Ectodermal cell (in vitro differentiated cells): ENCODE data around the gene EIF2B1.
"Not testable (repeated sequence)": the region's sequence is repeated elsewhere in the genome, so short reads cannot be mapped to it uniquely, and the experiment has no call there.

ENCODE experiments used
- H3K27ac ChIP-seq: 2 replicates; pipeline ENCODE4 v1.7.0; 2013; ENCODE audit warnings: mild to moderate bottlenecking, low read depth, low read length; ENCODE audit not compliant: insufficient read depth, poor library complexity, severe bottlenecking
- H3K27me3 ChIP-seq: 2 replicates; pipeline ENCODE4 v1.7.0; 2013; ENCODE audit warnings: mild to moderate bottlenecking, low read length; ENCODE audit not compliant: insufficient read depth, control insufficient read depth, poor library complexity, severe bottlenecking
- H3K36me3 ChIP-seq: one replicate; pipeline ENCODE4 v1.7.0; 2013; ENCODE audit warnings: low read length; ENCODE audit not compliant: control insufficient read depth, insufficient read depth
- H3K4me1 ChIP-seq: one replicate; pipeline ENCODE4 v1.7.0; 2013; ENCODE audit warnings: low read length; ENCODE audit not compliant: control insufficient read depth, insufficient read depth
- H3K4me3 ChIP-seq: 2 replicates; pipeline ENCODE4 v1.7.0; 2013; ENCODE audit warnings: low read depth, low read length, control low read depth; ENCODE audit not compliant: insufficient read depth
- H3K9me3 ChIP-seq: 2 replicates; pipeline ENCODE4 v1.7.0; 2013; ENCODE audit warnings: mild to moderate bottlenecking, low read length, moderate library complexity; ENCODE audit not compliant: control insufficient read depth
- WGBS, 2 experiments: methylation state at CpG; one replicate each; pipeline ENCODE4 v1.1.7; 2013; ENCODE audit warnings: missing lambda C conversion rate in 2 of 2; 5-methylcytosine and 5-hydroxymethylcytosine counted together

Gene EIF2B1

DNA sequence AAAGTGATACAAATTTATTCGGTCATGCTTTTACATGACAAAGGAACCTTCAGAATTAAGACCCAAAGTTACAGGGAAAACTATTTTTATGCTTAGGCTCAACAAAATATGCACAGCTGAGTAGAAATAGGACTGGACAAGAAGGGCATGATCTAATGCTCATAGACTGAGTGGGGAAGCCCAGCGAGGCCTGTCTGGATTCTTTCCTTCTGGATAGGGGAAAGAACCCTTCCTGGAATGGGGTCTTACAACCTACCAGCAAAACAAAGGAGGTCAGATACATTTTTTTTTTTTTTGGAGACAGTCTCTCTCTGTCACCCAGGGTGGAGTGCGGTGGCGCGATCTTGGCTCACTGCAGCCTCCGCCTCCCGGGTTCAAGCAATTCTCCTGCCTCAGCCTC, 33.8 kb downstream of the EIF2B1 start:
- H3K36me3 ChIP-seq = peaks cover 12% of the 10 kb centered on the region
- H3K27me3 ChIP-seq = no peaks in the 10 kb centered on the region
- 94 to 96% methylated on average over 7 of the region's 7 CpGs for WGBS, 2 experiments
- peaks cover 6% of the 10 kb centered on the region for H3K4me1 ChIP-seq
- no peak overlapping the region for H3K4me3 ChIP-seq
- H3K27ac ChIP-seq = no peak overlapping the region
- no peaks in the 10 kb centered on the region for H3K9me3 ChIP-seq

DNA sequence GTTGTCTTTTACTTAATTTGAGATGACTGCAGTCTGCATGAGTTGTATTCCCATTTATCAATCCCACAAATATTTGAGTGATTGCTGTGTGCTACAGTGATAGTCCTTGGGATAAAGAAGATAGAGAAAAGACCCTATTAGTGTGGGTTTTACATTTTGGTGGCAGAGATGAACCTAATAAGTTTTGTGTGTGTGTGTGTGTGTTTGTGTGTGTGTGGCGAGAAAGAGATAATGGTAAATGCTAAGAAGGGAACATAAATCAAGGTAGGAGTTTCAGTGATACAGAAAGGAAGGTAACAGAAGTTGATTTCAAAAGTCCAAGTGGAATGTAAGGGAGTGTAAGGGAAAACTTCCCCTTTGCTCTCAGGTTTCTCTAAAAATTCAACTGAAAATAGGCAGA, 34.2 kb downstream of the EIF2B1 start:
- 90 to 93% methylated on average over 1 of the region's 1 CpG for WGBS, 2 experiments
- Histone ChIP-seq H3K27me3 (no peaks in the 10 kb centered on the region), H3K27ac (no peak overlapping the region), H3K4me1 (peaks cover 6% of the 10 kb centered on the region), H3K9me3 (no peaks in the 10 kb centered on the region), H3K4me3 (no peak overlapping the region), H3K36me3 (peaks cover 12% of the 10 kb centered on the region)

DNA sequence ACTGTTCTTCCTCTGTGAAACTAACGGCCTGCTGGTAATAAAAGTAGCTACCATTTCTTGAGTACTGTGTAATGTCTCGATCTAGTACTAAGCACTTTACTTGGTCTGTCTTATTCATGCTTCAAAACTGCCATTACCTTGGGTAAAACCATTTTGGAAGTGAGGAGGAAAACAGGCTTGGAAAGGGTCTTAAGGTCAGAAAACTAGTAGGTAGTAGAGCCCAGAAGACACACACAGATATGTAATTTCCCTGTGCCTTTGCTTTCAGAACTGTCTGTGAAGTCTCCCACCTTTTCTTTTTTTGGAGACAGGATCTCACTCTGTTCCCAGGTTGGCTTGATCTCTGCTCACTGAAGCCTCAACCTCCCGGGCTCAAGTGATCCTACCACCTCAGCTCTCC, 35.0 kb downstream of the EIF2B1 start:
- H3K4me1 ChIP-seq = peaks cover 6% of the 10 kb centered on the region
- no peak overlapping the region for H3K27ac ChIP-seq
- H3K4me3 ChIP-seq = no peak overlapping the region
- whole genome bisulfite sequencing, 2 experiments = 87 to 94% methylated on average over 3 of the region's 3 CpGs
- peaks cover 12% of the 10 kb centered on the region for H3K36me3 ChIP-seq
- H3K9me3 ChIP-seq = no peaks in the 10 kb centered on the region
- H3K27me3 ChIP-seq = no peaks in the 10 kb centered on the region

DNA sequence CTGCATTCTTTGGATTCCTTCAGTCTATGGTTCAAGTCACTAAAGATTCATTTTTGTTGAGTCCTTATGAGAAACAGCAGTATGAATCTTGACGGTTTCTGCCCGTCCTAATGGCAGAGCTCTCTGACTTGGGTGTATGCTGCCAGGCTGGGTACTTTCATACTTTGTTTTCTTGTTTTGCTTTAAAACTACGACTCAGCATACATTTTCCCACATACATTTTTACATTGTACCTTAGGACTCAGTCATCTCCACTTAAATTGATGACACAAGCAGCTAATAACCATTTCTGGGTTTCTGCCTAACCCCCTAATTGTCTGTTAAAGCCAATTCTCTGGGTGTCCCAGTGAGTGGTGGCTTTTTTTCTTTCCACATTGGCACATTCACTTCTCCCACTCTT, 36.4 kb downstream of the EIF2B1 start:
- Histone ChIP-seq H3K9me3 (no peaks in the 10 kb centered on the region), H3K27ac (no peak overlapping the region), H3K4me3 (no peak overlapping the region), H3K4me1 (no peaks in the 10 kb centered on the region), H3K36me3 (peaks cover 12% of the 10 kb centered on the region), H3K27me3 (no peaks in the 10 kb centered on the region)
- WGBS, 2 experiments = 94 to 97% methylated on average over 3 of the region's 3 CpGs

DNA sequence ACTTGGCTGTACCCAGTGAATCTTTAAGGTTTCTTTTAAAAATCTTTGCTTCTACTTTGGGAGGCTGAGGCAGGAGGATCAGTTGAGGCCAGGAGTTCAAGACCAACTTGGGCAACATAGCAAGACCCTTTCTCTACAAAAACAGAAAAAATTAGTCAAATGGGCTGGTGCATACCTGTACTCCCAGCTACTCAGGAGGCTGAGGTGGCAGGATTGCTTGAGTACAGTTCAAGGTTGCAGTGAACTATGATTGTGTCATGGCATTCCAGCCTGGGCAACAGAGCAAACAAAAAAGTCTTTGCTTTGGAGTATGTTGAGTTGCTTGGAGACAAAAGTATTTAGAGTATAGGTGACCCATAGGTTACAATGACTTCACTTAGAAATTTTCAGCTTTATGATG, 37.8 kb downstream of the EIF2B1 start:
- no peaks in the 10 kb centered on the region for H3K27me3 ChIP-seq
- no peaks in the 10 kb centered on the region for H3K4me1 ChIP-seq
- no peak overlapping the region for H3K4me3 ChIP-seq
- peaks cover 24% of the 10 kb centered on the region for H3K36me3 ChIP-seq
- no peak overlapping the region for H3K27ac ChIP-seq
- no peaks in the 10 kb centered on the region for H3K9me3 ChIP-seq

DNA sequence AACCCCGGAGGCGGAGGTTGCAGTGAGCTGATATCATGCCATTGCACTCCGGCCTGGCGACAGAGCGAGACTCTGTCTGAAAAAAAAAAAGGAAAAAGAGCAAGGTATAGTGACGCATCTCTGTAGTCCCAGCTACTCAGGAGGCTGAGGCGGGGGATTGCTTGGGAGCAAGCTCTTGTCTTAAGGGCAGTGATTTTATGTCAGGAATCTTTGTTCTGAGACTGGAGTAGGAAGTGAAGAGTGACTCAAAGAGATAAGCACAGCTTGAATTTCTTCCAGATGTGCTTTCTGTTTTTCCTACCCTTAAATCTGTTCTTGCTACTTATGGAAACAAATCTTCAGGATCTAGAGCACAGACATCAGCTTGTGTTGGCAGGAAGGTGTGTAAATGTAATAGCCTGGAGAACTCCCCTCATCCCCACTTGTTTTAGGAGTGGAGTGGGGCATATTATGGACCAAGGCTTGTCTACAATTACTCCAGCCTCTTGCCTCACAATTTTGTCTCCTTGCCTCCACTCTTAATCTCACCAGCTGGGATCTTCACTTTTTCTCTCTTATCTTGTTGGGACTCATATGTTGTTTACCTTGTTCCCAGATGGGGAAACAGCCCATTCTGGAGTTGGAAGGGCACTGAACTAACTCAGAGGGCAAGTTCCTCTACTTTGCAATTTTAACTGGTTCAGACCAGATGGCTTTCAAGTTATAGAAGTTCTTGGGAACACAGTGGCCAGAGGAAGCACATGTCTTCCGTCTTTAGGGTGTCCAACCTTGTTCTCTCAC, 41.6 kb downstream of the EIF2B1 start:
- Histone ChIP-seq H3K4me3 (no peak overlapping the region), H3K27me3 (no peaks in the 10 kb centered on the region), H3K36me3 (peaks cover 35% of the 10 kb centered on the region), H3K4me1 (no peaks in the 10 kb centered on the region), H3K27ac (no peak overlapping the region), H3K9me3 (no peaks in the 10 kb centered on the region)
- 84 to 85% methylated on average over 8 of the region's 8 CpGs for WGBS, 2 experiments

DNA sequence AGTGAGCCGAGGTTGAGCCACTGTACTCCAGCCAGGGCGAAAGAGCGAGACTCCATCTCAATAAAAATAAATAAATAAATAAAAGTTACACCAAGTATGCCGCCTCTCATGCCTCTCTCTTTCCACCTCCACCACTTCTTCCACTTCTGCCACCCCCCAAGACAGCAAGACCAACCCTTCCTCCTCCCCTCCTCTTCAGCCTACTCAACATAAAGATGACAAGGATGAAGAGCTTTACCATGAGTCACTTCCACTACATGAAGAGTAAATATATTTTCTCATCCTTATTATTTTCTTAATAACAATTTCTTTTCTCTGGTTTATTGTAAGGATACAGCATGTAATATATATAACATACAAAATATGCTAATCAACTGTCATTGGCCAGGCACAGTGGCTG, 52.7 kb downstream of the EIF2B1 start:
- Histone ChIP-seq H3K4me1 (no peaks in the 10 kb centered on the region), H3K27me3 (no peaks in the 10 kb centered on the region), H3K27ac (no peak overlapping the region), H3K9me3 (no peaks in the 10 kb centered on the region), H3K4me3 (no peak overlapping the region), H3K36me3 (no peaks in the 10 kb centered on the region)
- WGBS, 2 experiments = 96 to 100% methylated on average over 4 of the region's 4 CpGs

DNA sequence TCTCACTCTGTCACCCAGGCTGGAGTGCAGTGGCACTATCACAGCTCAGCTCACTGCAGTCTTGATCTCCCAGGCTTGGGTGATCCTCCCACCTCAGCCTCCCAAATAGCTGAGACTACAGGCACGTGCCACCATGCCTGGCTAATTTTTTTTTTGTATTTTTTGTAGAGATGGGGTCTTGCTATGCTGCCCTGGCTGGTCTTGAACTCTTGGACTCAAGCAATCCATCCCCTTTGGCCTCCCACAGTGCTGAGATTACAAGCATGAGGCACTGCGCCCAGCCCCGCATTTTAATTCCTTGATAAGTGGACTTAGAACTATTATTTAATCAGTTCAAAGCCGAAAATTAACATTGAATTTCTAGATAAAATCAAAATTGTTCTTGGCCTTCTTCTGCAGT, 54.7 kb downstream of the EIF2B1 start:
- H3K27me3 ChIP-seq, H3K36me3 ChIP-seq, H3K4me3 ChIP-seq, H3K9me3 ChIP-seq, H3K27ac ChIP-seq, H3K4me1 ChIP-seq: not testable (repeated sequence)
- WGBS, 2 experiments = 97 to 99% methylated on average over 3 to 4 of the region's 4 CpGs

DNA sequence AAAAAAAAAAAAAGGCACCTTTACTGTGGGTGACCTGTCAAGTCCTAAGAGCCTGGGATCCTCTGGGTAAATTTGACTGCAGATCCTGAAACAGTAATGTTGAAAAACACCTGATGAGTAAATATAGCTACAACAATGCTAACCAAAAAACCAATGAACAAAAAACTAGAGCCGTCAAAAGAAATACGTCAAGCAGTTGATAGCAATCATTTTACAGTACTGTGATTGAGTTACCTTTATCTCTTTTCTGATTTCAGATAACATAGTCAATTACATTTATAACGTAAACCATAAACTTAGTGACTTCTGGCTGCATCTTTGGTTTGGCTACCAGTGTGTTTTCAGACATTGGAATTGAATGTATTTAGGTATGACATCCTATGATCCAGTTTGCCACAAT, 55.2 kb downstream of the EIF2B1 start:
- H3K4me3 ChIP-seq = no peak overlapping the region
- 95 to 96% methylated on average over 3 of the region's 3 CpGs for WGBS, 2 experiments
- H3K9me3 ChIP-seq = no peaks in the 10 kb centered on the region
- H3K36me3 ChIP-seq = no peaks in the 10 kb centered on the region
- H3K27me3 ChIP-seq = no peaks in the 10 kb centered on the region
- H3K4me1 ChIP-seq = no peaks in the 10 kb centered on the region
- no peak overlapping the region for H3K27ac ChIP-seq

DNA sequence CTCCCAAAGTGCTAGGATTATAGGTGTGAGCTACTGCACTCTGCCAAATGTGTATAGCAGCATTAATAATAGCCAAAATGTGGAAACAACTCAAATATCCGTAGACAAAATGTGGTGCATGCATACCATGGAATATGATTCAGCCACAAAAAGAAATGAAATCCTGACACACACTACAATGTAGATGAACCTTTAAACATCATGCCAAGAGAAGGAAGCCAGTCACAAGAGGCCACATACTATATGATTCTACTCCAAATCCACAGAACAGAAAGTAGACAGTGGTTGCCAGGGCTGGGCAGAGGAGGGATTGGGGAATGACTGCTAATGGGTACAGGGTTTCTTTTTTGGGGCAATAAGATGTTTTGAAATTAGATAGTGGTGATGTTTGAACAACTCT, 56.9 kb downstream of the EIF2B1 start:
- no peaks in the 10 kb centered on the region for H3K36me3 ChIP-seq
- no peaks in the 10 kb centered on the region for H3K4me1 ChIP-seq
- H3K27me3 ChIP-seq = no peaks in the 10 kb centered on the region
- WGBS, 2 experiments = 92 to 93% methylated on average over 1 of the region's 1 CpG
- no peak overlapping the region for H3K27ac ChIP-seq
- no peak overlapping the region for H3K4me3 ChIP-seq
- H3K9me3 ChIP-seq = no peaks in the 10 kb centered on the region

DNA sequence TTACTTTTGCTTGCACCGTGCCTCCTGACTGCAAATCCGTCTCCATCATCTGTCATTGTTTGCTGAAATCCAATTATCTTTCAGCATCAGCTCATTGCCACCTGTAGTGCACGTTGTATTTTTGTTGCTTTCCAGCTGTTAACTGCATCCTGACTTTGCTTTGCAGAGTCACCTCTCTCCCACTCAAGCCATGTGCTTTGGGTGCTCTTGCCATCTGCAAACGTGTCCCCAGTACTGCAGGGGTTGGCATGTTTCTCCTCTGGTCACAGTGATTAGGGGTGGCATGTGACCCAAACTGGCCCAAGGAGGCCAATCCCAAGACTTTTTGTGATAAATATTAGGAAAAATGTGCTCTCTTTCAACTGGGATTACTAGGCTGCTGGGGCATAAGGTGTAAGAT, 59.6 kb downstream of the EIF2B1 start:
- Histone ChIP-seq H3K4me3 (no peak overlapping the region), H3K36me3 (no peaks in the 10 kb centered on the region), H3K27me3 (no peaks in the 10 kb centered on the region), H3K9me3 (no peaks in the 10 kb centered on the region), H3K4me1 (no peaks in the 10 kb centered on the region), H3K27ac (no peak overlapping the region)
- WGBS, 2 experiments = 81 to 83% methylated on average over 4 of the region's 4 CpGs
